CD4-positive, alpha-beta T cell treated with Interleukin-6 at 100 ng/mL for 8 hours (primary cell): ENCODE data around the gene PTGDS.

Source experiments
- DNase-seq: peaks from one replicate; pipeline ENCODE4 v3.0.0-alpha.2; 2020; ENCODE audit warnings: mixed read lengths, low spot score

Gene PTGDS

DNA sequence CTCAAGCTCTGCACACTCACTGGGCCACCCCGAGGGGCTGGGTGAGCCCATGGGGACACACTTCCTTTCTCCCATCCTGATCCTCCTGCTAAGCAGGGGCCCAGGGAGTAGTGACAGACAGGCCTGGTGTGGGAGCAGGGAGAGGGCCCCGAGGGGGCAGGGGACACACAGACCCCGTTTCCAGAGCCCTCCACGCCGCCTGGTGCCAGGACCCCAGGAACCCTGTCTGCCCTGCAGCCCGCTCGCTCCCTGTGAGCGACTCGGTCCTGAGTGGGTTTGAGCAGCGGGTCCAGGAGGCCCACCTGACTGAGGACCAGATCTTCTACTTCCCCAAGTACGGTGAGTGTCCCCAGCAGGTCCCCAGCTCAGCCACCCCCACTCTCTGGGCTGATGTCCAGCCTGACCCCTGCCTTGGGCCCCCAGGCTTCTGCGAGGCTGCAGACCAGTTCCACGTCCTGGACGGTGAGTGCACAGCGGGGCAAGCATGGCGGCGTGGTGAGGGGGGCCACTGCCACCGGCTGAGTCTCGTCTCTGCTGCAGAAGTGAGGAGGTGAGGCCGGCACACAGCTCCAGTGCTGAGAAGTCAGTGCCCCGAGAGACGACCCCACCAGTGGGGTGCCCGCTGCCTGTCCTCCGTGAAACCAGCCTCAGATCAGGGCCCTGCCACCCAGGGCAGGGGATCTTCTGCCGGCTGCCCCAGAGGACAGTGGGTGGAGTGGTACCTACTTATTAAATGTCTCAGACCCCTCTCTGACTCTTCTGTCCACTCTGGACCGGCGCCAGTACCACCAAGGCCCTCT is 30.9 kb upstream of the PTGDS start:
- DNase-seq = no peak

DNA sequence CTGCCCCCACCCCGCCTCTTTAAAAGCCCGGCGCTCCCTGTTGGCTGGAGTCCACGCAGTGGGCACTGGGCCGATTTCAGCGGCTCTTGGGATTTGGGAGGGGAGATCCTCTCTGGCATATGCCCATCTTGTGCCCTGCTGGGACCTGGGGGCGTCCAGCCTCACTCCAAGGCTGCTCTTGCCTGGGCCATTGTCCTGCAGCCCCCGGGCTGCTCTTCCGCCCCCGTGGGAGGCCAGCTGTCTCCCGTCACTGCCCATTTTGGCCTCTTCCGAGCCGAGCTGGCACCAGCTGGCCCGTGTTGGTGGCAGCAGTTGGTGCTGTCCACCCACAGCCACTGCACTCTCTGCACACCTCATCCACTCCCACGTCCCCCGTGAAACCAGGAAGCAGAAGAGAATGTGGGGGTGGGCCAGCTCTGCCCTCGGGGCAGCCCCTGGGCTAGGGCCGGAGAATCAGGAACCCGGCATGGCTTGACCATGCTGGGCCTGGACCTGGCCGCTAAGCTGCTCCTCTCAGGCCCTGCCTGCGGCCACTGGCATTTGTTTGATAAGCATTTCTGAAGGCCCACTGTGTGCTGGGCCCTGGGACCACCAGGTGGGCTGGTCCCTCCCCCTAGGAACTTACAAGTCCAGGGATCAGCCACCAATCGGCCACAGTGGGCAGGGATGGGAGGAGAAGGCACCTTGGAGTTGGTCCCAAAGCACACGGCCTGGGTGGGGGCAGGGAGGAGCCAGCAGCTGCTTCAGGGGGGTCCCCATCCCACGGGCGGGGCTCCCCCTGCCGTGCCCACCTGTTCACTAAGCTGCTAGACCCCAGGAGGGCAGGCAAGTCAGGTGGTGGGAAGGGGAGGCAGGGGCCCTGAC is 30.0 kb upstream of the PTGDS start:
- no peak for DNase-seq

DNA sequence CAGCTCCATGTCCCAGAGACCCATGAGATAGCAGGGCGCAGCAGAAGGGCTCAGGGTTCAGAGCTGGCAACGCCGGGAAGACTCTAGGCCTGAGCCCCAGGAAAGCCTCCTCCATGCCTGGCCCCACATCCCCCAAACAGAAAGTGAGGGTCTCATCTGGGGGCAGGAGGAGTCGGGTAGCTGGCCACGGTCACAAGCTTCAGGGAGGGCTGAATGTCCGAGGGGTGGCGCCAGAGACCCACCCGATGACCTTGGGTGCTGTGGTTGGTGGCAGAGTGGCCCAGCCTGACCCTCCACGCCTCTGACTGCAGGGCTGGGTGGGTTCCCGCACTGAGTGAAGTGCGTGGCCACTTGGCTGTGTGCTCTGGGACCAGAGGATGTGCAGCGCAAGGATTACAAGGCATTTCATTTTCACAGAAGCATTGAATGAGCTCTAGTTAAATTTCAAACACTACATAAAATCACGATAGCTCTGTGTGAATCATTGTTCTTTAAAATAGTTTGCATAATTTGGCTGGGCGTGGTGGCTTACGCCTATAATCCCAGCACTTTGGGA is 29.3 kb upstream of the PTGDS start:
- no peak for DNase-seq

DNA sequence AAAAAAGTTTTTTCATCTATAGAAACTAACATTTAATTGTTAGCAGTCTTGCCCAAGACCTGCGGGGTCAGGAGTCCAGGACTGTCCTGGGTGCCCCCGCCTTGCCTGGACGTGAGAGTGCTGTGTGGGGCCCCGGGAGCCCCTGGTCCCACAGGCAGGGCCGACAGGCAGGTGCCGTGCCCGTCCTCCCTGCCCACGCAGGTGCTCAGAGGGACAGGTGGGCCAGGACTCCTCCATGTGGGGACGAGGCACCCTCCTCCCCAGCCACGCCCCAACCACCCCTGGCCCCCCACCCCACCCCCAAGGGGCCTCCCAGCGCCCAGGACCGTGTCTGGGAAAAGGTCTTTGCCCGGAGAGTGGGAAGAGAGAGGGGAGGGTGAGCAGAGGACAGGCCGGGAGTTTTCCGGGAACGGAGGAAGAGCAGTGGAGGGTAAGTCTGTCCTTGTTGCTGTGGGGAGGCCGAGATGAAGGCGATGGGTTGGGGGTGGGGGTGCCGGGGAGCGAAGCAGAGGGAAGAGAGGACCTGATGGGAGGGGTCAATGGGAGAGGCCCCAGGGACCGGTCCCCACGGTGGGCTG is 28.0 kb upstream of the PTGDS start:
- no peak for DNase-seq

DNA sequence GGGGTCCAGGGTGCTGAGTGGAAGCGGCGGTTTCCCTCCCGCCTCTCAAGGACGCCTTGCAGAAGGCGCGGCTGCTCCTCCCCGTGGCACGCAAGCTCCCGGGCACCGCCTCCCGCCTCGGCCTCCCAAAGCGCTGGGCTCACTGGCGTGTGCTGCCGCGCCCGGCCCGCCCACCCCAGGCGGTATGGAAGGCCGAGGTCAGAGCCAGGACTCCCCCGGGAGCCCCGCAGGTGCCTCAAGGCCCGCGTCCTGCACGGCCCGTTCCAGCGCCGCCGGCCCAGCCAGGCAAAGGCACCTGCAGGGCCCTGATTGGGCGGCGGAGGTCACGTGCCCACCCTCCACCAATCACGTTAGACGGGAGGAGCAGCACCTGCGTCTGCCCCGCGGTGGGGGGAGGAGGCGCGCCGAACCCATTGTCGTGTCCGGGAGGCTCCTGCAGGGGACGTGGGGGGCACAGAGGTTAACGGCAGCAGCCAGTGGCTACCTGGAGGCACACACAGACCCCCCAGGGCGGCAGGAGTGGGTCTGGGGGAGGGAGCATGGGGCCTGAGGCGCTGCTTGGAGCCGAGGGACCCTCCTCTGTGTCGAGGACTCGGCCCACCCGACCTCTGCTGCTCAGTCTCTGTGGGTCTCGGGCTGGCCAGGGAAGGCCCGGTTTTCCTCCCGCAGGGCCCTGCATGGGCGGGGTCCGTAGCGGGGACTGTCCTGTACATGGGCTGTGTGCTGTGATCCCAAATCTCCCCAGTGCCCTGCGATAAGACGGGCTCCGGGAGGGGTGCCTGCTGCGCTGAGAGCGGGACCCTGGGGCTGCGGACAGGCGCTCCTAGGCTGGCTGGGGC is 27.3 kb upstream of the PTGDS start:
- DNase-seq = peak; percentile 97

DNA sequence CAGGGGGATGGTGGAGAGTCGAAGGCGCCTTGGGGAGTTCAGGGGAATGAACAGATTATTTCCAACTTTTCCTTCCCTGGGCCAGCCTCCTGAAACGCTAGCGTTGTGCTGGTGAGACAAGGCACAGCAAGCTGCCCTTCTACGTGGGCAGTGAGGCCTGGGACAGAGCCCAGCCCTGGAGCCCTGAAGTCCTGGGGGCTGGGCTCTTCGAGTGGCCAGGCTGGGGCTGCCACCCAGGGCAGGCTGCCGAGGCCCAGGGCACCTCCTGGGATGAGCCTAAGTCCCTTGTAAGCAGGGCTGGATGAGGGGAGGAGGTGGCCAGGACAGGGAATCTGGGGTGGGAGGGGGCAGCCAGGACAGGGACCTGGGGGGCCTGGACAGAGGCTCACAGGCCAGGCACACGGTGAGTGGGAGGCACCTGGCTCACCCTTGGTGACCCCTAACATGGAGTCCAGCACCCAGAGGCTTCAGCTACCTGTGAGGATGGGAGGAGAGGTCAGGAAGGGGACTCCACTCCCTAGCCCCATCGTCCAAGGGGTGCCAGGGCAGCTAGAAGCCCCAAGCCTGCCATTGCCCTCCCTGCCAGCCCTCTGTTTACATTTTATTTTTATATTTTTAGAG is 26.5 kb upstream of the PTGDS start:
- DNase-seq = no peak

DNA sequence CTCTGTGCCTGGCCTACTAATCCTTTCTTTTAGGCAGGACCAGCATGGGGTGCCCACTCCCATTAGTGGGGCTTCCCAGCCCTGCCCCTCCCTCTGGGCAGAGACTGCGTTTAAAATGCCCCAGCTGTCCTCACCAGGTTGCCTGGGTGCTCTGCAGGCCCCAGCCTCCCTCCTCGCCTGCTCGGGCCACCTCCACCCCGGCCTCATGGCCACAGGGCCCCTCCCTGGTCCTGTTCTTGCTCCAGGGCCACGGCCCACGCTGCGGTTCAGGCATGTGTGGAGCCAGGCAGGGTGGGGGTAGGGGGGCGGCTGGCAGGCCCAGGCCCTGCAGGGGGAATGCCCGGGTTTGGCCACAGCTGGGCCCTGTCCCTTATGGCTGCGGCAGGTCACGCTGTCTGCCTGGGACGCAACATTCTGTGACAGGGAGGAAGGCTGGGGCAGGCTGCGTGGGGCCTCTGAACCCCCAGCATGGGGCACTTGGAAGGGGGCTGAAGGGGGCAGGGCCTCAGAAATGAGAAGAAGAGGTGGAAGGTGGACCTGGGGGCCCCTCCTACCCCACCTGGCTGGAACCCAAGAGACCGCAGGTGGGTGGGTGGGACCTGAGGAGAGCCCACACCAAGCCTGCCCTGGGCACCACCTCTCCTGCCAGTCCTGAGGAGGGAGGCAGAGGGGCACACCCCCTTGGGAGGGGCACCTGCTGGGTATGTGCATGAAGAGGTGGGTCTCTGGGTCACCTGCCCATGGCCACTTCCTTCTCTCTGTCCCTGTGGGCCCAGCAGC is 25.6 kb upstream of the PTGDS start, which contains the start of gene LCN12:
TSS of gene LCN12 (plus strand) at position 733 of the 780 bp plus-strand sequence. CDS start 55 bp downstream, outside the sequence.
- no peak for DNase-seq

DNA sequence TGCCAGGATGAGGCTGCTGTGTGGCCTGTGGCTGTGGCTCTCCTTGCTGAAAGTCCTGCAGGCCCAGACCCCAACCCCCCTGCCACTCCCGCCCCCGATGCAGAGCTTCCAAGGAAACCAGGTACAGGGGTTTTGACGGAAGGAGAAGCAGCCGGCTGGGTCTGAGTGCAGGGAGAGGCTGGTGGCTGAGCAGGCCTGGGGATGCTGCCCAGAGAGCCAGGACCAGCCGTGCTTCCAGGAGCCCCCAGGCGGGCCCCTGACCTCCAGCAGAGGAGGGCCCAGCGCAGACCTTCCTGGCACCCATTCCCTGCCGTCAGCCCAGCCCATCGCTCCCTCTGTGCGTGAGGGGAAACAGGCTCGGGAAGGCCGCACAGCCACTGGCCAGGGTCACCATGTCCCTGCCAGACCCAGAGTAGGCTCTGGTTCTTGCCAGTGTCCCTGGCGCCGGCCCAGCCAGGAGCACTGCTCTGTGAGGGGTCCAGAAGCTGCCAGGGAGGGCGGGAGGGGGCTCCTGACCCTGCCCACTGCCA is 24.9 kb upstream of the PTGDS start:
- no peak for DNase-seq

DNA sequence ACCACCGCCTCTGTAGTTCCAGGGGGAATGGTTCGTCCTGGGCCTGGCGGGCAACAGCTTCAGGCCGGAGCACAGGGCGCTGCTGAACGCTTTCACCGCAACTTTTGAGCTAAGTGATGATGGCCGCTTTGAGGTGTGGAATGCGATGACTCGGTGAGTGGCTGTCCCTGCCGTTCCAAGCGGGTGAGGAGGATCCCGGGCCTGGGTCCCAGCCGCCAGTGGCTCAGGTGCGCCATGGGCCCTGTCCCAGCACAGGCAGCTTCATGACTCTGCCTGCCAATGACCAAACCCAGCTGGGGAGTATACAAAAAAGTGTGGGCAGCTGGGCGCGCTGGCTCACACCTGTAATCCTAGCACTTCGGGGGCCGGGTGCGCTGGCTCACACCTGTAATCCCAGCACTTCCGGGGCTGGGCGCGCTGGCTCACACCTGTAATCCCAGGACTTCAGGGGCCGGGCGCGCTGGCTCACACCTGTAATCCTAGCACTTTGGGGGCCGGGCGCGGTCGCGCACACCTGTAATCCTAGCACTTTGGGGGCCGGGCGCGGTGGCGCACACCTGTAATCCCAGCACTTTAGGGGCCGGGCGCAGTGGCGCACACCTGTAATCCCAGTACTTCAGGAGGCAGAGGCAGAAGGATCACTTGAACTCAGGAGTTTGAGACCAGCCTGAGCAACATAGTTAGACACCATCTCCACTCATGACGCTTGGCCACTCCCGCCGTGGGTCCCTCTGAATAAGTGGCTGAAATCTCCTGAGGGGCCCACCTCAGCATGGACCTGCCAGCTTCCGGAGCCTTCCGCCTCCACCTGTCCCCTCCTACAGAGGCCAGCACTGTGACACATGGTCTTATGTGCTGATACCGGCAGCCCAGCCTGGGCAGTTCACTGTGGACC is 24.2 kb upstream of the PTGDS start:
- DNase-seq = no peak

DNA sequence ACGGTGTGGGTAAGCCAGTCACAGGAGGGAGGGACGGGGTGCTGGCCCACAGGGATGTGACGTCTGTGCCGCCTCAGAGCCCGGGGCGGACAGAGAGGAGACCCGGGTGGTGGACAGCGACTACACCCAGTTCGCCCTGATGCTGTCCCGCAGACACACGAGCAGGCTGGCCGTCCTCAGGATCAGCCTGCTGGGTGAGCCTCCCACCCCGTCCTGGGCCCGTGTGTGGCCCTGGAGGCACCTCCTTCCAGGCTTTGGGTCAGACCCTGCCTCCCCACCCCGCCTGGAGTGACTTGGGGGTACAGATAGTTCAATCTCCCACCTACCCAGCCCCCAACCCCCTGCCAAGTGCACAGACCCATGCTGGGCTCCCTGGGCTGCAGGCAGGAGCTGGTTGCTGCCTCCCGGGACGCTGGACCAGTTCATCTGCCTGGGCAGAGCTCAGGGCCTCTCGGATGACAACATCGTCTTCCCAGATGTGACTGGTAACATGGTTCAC is 23.5 kb upstream of the PTGDS start:
- DNase-seq = no peak

DNA sequence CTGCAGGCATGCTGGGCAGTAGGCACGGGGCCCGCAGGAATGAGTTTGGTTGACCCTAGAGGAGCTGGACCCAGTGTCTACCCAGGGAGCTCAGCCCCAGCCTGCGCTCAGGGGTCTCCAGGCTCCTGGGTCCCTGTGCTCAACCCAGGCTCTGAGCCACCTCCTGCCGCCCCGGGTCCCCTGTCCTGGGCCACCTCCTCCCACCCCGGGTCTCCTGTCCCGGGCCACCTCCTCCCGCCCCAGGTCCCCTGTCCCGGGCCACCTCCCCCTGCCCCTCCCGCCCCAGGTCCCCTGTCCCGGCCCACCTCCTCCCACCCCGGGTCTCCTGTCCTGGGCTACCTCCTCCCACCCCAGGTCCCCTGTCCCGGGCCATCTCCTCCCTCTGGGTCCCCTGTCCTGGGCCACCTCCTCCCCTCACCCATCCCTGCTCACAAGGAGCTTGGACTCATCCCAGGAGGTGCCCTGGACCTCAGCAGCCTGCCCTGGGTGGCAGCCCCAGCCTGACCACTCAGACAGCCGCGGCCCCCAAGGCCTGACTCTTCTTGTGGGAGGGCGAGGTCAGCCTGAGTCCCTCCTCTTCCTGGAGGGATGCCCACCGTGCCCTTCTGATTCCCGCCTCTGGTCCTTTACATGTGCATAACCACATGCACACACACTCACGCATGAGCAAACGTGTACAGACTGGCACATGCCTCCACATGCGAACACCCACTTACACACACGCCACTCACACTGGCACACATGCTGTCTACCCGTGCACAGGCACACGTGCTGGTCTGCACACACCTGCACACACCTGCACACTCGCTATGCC is 22.8 kb upstream of the PTGDS start:
- no peak for DNase-seq

DNA sequence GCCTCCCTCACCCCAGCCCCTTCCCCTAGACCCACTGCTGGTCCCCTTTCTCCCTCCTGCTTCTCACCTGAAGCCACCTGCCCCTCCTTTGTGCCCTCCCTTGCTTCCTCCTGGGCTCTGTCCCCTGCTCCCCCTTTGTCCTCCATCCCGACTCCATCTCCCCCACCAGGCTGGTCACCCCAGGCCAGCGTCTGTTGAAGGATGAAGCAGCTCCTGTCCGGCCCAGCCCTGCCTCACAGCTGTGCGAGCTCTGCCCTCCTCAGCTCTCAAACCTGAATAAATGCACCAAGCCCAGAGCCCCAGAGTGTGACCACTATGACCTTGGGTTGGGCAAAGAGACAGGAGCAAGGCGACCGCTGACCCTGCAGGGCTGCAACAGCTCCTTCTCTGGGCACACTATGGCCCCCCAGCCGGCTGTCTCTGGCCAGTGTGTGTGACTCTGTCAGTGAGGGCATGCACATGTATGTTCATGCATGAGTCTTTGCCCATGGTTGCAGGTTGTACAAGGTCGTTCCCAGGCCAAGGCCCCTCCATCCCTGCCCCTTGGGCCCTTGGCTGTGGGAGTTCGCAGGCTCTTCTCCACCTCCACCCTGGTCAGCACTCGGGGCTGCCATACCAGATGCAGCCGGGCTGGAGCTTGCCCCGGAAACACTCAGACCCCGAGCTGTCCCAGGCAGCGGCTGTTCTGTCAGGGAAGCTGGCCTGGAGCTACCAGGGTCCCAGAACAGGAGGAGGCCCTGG is 21.9 kb upstream of the PTGDS start:
- DNase-seq = no peak

DNA sequence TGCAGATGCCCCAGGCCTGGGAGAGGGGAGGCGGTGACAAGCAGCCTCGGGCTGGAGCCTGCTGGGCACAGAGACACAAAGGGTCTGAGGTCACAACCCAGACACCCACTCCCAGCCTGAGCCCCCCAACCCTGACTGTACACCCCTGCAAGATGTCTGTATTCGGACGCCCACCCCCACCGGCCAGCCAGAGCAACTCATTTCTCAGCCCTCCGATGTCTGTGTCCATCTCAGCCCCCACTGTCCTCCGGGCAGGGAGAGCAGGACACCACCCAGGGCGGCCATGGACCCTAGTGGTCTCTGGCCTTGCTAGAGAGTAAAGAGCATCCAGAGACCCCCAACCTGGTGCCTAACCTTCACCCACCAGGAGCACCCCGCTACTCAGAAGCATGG is 21.4 kb upstream of the PTGDS start:
- no peak for DNase-seq

DNA sequence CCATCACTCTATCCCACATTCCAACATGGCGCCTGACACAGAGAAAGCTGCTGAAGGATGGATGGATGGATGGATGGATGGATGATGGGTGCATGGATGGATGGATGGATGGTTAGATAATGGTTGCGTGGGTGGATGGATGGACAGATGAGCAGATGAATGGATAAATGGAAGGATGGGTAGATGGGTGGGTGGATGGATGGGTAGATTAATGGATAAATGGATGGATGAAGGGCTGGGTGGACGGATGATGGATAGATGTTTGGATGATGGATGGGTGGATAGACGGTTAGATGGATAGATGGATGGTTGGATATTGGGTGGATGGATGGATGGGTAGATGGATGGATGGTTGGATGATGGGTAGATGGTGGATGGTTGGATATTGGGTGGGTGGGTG is 20.7 kb upstream of the PTGDS start:
- DNase-seq = no peak

DNA sequence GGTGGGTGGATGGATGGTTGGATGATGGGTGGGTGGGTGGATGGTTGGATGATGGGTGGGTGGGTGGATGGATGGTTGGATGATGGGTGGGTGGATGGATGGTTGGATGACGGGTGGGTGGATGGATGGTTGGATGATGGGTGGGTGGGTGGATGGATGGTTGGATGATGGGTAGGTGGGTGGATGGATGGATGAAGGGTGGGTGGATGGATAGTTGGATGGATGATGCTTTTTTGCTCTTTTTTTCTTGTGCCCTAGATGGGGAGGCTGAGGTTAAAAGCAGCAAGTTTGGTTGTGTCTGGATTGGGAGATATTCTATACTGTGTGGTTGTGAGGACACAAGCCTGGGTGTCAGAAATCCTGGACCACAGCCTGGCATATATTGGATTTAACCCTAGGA is 19.8 kb upstream of the PTGDS start:
- DNase-seq = no peak

DNA sequence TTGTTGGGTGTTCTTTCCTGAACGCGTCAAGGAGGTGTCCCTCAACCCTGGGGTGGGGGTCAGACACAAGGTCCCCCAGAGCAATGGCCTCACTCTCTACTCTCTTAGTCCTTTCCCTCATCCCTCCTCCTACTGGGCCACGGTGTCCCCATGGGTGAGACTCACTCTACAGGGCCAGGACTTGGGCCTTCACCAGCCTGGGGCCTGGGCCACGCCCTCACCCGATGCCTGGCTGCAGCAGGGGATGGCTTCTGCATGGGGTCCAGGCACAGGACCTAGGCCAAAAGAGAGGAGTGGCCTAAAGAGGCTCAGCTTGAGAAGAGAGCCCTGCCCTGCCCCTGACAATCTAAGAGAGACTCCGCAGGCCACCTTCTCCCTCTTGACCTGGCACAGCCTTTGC is 19.4 kb upstream of the PTGDS start:
- DNase-seq = no peak

DNA sequence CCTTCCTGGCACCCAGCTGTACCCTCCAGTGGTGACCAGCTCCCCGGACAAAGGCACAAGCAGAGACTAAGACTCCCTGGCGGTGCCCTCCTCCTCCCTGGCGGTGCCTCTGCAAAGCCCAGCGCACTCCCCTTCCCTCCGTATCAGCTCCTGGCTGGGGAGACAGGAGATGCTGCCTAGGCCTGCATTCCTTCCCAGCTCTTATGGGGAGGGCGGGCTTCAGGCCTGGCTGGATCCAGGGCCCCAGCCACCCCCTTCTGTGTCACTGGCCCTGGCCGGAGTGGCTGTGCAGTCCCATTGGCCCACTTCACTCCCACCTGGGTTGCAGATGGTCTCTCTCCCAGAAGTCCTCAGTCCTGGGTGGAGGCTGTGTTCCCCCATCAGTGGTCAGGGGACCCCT is 18.8 kb upstream of the PTGDS start:
- DNase-seq = no peak
